ENCODE results near the gene SFXN5.

The SFXN5 gene

GRCh38 chr2:73007991-73008765 lies 63.3 kb downstream of the SFXN5 start:
- Histone ChIP-seq H3K27ac (ENCODE audit: extremely low read depth, low read depth, low read length) (no peak overlapping the region), H3K4me1 (ENCODE audit: control insufficient read depth, insufficient read depth, low read length) (no peaks in the 10 kb centered on the region), H3K4me3 (ENCODE audit: low read depth, low read length) (no peak overlapping the region), H3K36me3 (ENCODE audit: control insufficient read depth in 2 of 2, insufficient read depth in 1 of 2, low read length in 2 of 2) (peaks cover 0 to 12% of the 10 kb centered on the region in 2 experiments; a peak in 1 of 3 replicates), H3K9me3 (ENCODE audit: control insufficient read depth, insufficient read depth, low read depth, low read length) (no peaks in the 10 kb centered on the region)
- TF ChIP-seq, protein P1, sequence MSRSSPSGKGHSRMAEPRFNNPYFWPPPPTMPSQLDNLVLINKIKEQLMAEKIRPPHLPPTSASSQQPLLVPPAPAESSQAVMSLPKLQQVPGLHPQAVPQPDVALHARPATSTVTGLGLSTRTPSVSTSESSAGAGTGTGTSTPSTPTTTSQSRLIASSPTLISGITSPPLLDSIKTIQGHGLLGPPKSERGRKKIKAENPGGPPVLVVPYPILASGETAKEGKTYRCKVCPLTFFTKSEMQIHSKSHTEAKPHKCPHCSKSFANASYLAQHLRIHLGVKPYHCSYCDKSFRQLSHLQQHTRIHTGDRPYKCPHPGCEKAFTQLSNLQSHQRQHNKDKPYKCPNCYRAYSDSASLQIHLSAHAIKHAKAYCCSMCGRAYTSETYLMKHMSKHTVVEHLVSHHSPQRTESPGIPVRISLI (tag by site-specific recombination; IDR thresholded peaks at IDR 0.05), result no peak
- TF ChIP-seq ZNF549 (tag by site-specific recombination; IDR thresholded peaks at IDR 0.05), result no peak
- no peak for TF ChIP-seq ZNF585B (tag by site-specific recombination; IDR thresholded peaks at IDR 0.05)
- TF ChIP-seq HOXC10 (CRISPR knock-in tag; IDR thresholded peaks at IDR 0.05), result no peak
- no peak for TF ChIP-seq ZNF16 (tag by site-specific recombination; IDR thresholded peaks at IDR 0.05; ENCODE audit: low read depth)
- TF ChIP-seq PRDM6 (tag by site-specific recombination; IDR thresholded peaks at IDR 0.05), result no peak
- no peak for TF ChIP-seq ZFP41 (tag by site-specific recombination; IDR thresholded peaks at IDR 0.05; ENCODE audit: borderline replicate concordance)
- TF ChIP-seq RBAK (tag by site-specific recombination; IDR thresholded peaks at IDR 0.05), result no peak
- TF ChIP-seq, protein P2, sequence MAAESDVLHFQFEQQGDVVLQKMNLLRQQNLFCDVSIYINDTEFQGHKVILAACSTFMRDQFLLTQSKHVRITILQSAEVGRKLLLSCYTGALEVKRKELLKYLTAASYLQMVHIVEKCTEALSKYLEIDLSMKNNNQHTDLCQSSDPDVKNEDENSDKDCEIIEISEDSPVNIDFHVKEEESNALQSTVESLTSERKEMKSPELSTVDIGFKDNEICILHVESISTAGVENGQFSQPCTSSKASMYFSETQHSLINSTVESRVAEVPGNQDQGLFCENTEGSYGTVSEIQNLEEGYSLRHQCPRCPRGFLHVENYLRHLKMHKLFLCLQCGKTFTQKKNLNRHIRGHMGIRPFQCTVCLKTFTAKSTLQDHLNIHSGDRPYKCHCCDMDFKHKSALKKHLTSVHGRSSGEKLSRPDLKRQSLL (tag by site-specific recombination; IDR thresholded peaks at IDR 0.05), result no peak
- TF ChIP-seq ZNF280C (tag by site-specific recombination; IDR thresholded peaks at IDR 0.05), result no peak
- TF ChIP-seq ZNF239 (tag by site-specific recombination; IDR thresholded peaks at IDR 0.05), result no peak
- no peak for TF ChIP-seq SCRT1 (tag by site-specific recombination; IDR thresholded peaks at IDR 0.05; ENCODE audit: borderline replicate concordance)
- TF ChIP-seq ZNF660 (tag by site-specific recombination; IDR thresholded peaks at IDR 0.05), result no peak
- no peak for TF ChIP-seq PRDM4 (tag by site-specific recombination; IDR thresholded peaks at IDR 0.05)
- no peak for TF ChIP-seq ZNF169 (tag by site-specific recombination; IDR thresholded peaks at IDR 0.05)
- TF ChIP-seq FEZF1 (tag by site-specific recombination; IDR thresholded peaks at IDR 0.05), result no peak
- no peak for TF ChIP-seq ZNF10 (tag by site-specific recombination; IDR thresholded peaks at IDR 0.05)
- ChIA-PET CTCF (interaction anchor here (0.6 kb wide), 1 partner anchor 169 kb away, joined by 3 read pairs; no protein-coding TSS in a partner anchor), POLR2A (interaction anchor here (1.6 kb wide), 1 partner anchor 11 kb away, joined by 4 read pairs; no protein-coding TSS in a partner anchor)

All from HEK293 (cell line).